HK-2 (cell line): ENCODE data around the gene NAGK.

Experiments
- DNase-seq: peaks from one replicate; pipeline ENCODE4 v3.0.0-alpha.2; 2018; ENCODE audit not compliant: unreplicated experiment

The NAGK gene

DNA sequence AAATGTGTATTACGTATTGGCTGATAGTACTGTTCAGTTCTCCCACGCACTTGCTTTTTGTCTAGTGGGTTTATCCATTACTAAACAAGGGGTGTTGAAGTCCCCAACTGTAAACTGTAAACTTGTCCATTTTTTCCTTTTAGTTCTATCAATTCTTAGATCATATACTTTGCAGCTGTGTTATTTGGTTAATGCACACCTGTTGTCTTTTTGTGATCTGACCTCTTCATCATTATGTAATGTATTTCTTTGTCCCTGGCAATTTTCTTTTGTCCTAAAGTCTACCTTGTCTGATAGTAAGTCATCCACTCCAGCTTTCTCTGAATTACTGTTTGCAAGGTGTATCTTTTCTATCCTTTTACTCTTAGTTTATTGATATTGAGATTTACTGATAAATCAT is 39.6 kb downstream of the NAGK start:
- no peak for DNase-seq

DNA sequence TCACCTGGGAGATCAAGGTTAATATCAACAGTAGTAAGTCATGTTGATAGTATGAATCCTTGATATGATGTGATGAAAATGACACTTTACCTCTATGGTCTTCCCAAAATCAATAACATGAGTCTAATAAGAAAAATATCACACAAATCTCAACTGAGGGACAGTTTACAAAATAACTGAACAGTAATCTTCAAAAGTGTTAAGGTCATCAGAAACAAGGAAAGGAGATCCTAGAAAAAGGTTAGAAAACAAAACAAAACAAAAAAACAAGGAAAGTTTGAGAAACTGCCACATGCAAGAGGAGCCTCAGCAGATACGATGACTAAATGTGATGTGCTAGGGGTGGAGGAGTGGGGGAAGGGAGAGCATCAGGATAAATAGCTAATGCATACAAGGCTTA is 45.4 kb downstream of the NAGK start:
- no peak for DNase-seq

GRCh38 chr2:71117063-71117462 is 48.6 kb downstream of the NAGK start:
- no peak for DNase-seq

GRCh38 chr2:71120195-71120594 is 51.7 kb downstream of the NAGK start:
- DNase-seq = no peak

DNA sequence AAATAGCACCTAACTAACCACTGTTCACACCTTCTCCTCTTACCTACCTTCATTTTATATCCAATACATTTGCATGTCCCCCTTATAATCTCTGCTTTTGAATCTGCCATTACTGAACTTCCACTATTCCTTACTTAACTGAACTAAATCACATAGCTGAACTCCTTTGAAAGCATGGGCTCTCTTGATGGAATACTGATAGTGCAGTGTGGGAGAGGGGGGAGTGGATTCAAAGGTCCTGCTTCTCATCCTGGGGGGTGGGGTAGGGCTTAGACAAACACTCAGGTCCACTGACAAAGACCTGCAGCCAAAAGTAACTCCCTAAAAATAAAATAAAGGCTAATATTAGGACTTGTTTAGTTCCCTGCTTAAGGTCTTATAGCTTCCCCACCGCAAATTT is 53.0 kb downstream of the NAGK start:
- no peak for DNase-seq

DNA sequence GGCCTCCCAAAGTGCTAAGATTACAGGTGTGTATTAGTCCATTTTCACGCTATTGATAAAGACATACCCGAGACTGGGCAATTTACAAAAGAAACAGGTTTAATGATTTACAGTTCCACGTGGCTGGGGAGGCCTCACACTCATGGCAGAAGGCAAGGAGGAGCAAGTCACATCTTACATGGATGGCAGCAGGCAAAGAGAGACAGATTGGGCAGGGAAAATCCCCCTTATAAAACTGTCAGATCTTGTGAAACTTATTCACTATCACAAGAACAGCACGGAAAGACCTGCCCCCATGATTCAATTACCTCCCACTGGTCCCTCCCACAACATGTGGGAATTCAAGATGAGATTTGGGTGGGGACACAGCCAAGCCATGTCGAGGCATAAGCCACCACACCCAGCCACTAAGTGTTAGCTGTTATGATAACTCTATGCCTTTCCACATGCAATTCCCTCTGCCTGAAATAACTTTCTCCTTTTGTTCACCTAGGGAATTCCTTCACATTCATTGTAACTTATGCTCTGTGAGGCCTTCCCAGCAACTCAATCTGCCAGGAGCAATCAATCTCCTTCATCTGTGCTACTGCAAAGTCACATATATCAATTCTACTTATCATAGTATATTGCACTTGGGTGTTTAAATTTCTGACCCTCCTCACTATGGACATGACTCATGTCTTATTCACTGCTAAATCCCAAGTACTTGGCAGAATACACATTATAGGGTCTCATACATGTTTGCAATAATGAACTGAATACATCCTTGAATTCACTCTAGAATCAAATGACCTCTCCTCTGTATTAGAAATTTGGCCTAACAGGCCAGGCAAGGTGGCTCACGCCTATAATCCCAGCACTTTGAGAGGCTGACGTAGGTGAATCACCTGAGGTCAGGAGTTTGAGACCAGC is 54.2 kb downstream of the NAGK start:
- no peak for DNase-seq

GRCh38 chr2:71125506-71126294 is 57.3 kb downstream of the NAGK start:
- DNase-seq = no peak

- no peak for DNase-seq
Measured at GRCh38 chr2:71126957-71127356, 58.5 kb downstream of the NAGK start.
